HCT116 (cell line): ENCODE measurements around the gene CATSPERZ. TPM values are rescaled to one million over a fixed set of nuclear protein-coding genes. Genes with fewer than 3 reads are reported as not detected.

Experiments used
- ATAC-seq: fragments of 200-7000 bp; cut with Tn5 transposase; 2 replicates; pipeline ENCODE4 v1.9.1; 2020; ENCODE audit warnings: mild to moderate bottlenecking, moderate library complexity
- BruUV-seq: library from RNA; stranded (reverse); fragments of 400-500 nt; replicated peaks from 2 replicates; lab custom pipeline; 2021; lab: Mats Ljungman, UMichigan
- CTCF ChIA-PET: fragments of 300-600 bp; sonication (Branson Sonifier 250); formaldehyde crosslinking; loops from one replicate; lab custom pipeline; 2021; ENCODE audit warnings: antibody characterized with exemption; lab: Charles Lee
- POLR2A ChIA-PET: fragments of 300-600, 350-600 bp; sonication (Branson Sonifier 250); formaldehyde crosslinking; loops from one replicate; lab custom pipeline; 2021; ENCODE audit warnings: antibody characterized with exemption; lab: Charles Lee
- RAD21 ChIA-PET, 2 experiments: fragments of 300-600 bp; sonication (Branson Sonifier 250); formaldehyde crosslinking; loops; one replicate each; lab custom pipeline; 2023; ENCODE audit warnings: low total read pairs in 2 of 2; ENCODE audit not compliant: uncharacterized antibody in 2 of 2, unreplicated experiment in 2 of 2, low non-redundant PET in 1 of 2; lab: Charles Lee
- DNase-seq: peaks from one replicate; pipeline ENCODE4 v3.0.0-alpha.2; 2010; ENCODE audit warnings: low read depth, low spot score
- H2AFZ ChIP-seq: fragments of 200-600 bp; shearing (Covaris generic), sonication (generic); 2 replicates; pipeline ENCODE4 v1.6.1; 2017; ENCODE audit warnings: low read depth, mixed run types, mixed read lengths, antibody characterized with exemption, low read length; ENCODE audit not compliant: poor library complexity, severe bottlenecking
- H3K27ac ChIP-seq: 2 replicates; pipeline ENCODE4 v1.5.1; 2012; ENCODE audit warnings: low read depth, low read length
- H3K27me3 ChIP-seq: fragments of 200-600 bp; sonication (generic); 2 replicates; pipeline ENCODE4 v1.6.1; 2016; ENCODE audit warnings: mixed run types, low read length, mixed read lengths; ENCODE audit not compliant: insufficient read depth
- H3K36me3 ChIP-seq, 2 experiments: fragments of 200-500 bp in 1 of 2; fragments of 200-600 bp in 1 of 2; sonication (Bioruptor generic) in 1 of 2; sonication (generic) in 1 of 2; 2 replicates each; pipeline versions ENCODE4 v1.5.1 to v1.6.1; 2014 to 2016; ENCODE audit warnings: low read length in 2 of 2, inconsistent platforms in 1 of 2, mixed read lengths in 1 of 2, mixed run types in 1 of 2; ENCODE audit not compliant: insufficient read depth in 2 of 2, control insufficient read depth in 1 of 2
- H3K4me1 ChIP-seq, 2 experiments: fragments of 200-600 bp in 1 of 2; sonication (generic) in 1 of 2; 2 replicates each; pipeline versions ENCODE4 v1.5.1 to v1.6.1; 2012 to 2017; ENCODE audit warnings: low read length in 2 of 2, inconsistent platforms in 1 of 2, mild to moderate bottlenecking in 1 of 2, mixed read lengths in 1 of 2, mixed run types in 1 of 2, moderate library complexity in 1 of 2; ENCODE audit not compliant: insufficient read depth in 2 of 2, control insufficient read depth in 1 of 2
- H3K4me2 ChIP-seq: fragments of 200-600 bp; sonication (generic); 2 replicates; pipeline ENCODE4 v1.6.1; 2017; ENCODE audit warnings: mixed run types, low read length, mixed read lengths
- H3K4me3 ChIP-seq, 2 experiments: fragments of 200-600 bp in 1 of 2; sonication (generic) in 1 of 2; replicated peaks in 1 of 2; 2 replicates each; pipeline ENCODE4 v1.5.1; 2011 to 2016; ENCODE audit warnings: low read length in 2 of 2, control low read depth in 1 of 2, low read depth in 1 of 2, mild to moderate bottlenecking in 1 of 2, mixed read lengths in 1 of 2, mixed run types in 1 of 2
- H3K79me2 ChIP-seq: fragments of 200-600 bp; sonication (generic); 2 replicates; pipeline ENCODE4 v1.6.1; 2017; ENCODE audit warnings: mild to moderate bottlenecking, mixed run types, low read length, moderate library complexity, mixed read lengths; ENCODE audit not compliant: insufficient read depth
- H3K9ac ChIP-seq: fragments of 200-600 bp; sonication (generic); 2 replicates; pipeline ENCODE4 v1.6.1; 2016; ENCODE audit warnings: low read length, mixed read lengths
- H3K9me2 ChIP-seq: fragments of 200-600 bp; sonication (generic), shearing (Covaris generic); 2 replicates; pipeline ENCODE4 v1.6.1; 2017; ENCODE audit warnings: mixed run types, mild to moderate bottlenecking, moderate library complexity; ENCODE audit not compliant: insufficient read depth
- H3K9me3 ChIP-seq, 2 experiments: fragments of 200-500 bp in 1 of 2; fragments of 200-600 bp in 1 of 2; sonication (Bioruptor generic) in 1 of 2; sonication (generic) in 1 of 2; 2 replicates each; pipeline ENCODE4 v1.6.1; 2014 to 2017; ENCODE audit warnings: low read length in 2 of 2, mixed read lengths in 2 of 2, inconsistent platforms in 1 of 2, low read depth in 1 of 2, mild to moderate bottlenecking in 1 of 2, mixed run types in 1 of 2, moderate library complexity in 1 of 2; ENCODE audit not compliant: control insufficient read depth in 1 of 2, insufficient read depth in 1 of 2
- H4K20me1 ChIP-seq: fragments of 200-600 bp; sonication (generic), shearing (Covaris generic); 2 replicates; pipeline ENCODE4 v1.6.1; 2017; ENCODE audit warnings: mixed run types, mild to moderate bottlenecking, moderate library complexity; ENCODE audit not compliant: insufficient read depth
- CEBPB ChIP-seq: IDR thresholded peaks from 2 replicates; pipeline ENCODE4 v1.6.1; 2012; ENCODE audit warnings: low read depth
- EZH2 ChIP-seq: fragments of 200-600 bp; sonication (generic); IDR thresholded peaks from 2 replicates; pipeline ENCODE4 v1.6.1; 2017; ENCODE audit warnings: antibody characterized with exemption, mixed run types
- FOSL1 ChIP-seq: IDR thresholded peaks from 2 replicates; pipeline ENCODE4 v1.6.1; 2012; ENCODE audit warnings: low read depth
- POLR2A ChIP-seq: IDR thresholded peaks from 2 replicates; pipeline ENCODE4 v1.7.0; 2011; ENCODE audit warnings: borderline replicate concordance; ENCODE audit not compliant: insufficient read depth, insufficient read length; ENCODE audit errors: extremely low read depth
- POLR2AphosphoS5 ChIP-seq: IDR thresholded peaks from 2 replicates; pipeline ENCODE4 v1.6.1; 2011; ENCODE audit warnings: mild to moderate bottlenecking, low read depth, low read length, moderate library complexity
- SP1 ChIP-seq: IDR thresholded peaks from 2 replicates; pipeline ENCODE4 v1.6.1; 2012; ENCODE audit warnings: low read depth
- TCF7L2 ChIP-seq: IDR thresholded peaks from 2 replicates; pipeline ENCODE4 v1.7.0; 2011; ENCODE audit warnings: borderline replicate concordance, inconsistent platforms; ENCODE audit not compliant: insufficient read depth, insufficient read length; ENCODE audit errors: extremely low read depth
- YY1 ChIP-seq: IDR thresholded peaks from 2 replicates; pipeline ENCODE4 v1.6.1; 2011; ENCODE audit warnings: low read length, low read depth, moderate library complexity, mild to moderate bottlenecking; ENCODE audit not compliant: insufficient replicate concordance; ENCODE audit errors: extremely low read depth
- ZFX ChIP-seq: fragments of 450-650 bp; IDR thresholded peaks from 2 replicates; pipeline ENCODE4 v1.6.1; 2017
- intact Hi-C: fragments of 100-400 bp; cut with micrococcal nuclease; formaldehyde crosslinking; loops from 2 replicates; pipeline ENCODE4 v1.10.0; 2022
- total RNA-seq: library from RNA; stranded (reverse); gene quantifications from one replicate; pipeline ENCODE4 v1.2.1, GENCODE V29; 2021; ENCODE audit not compliant: unreplicated experiment
- TF ChIP-seq, protein P1 (sequence below): IDR thresholded peaks from 2 replicates; pipeline ENCODE4 v1.6.1; 2011; ENCODE audit warnings: mild to moderate bottlenecking, low read length, moderate library complexity; ENCODE audit not compliant: insufficient replicate concordance; ENCODE audit errors: extremely low read depth

Gene CATSPERZ
- total RNA-seq, 1 experiment from 2014 or later: 1.7 TPM

DNA sequence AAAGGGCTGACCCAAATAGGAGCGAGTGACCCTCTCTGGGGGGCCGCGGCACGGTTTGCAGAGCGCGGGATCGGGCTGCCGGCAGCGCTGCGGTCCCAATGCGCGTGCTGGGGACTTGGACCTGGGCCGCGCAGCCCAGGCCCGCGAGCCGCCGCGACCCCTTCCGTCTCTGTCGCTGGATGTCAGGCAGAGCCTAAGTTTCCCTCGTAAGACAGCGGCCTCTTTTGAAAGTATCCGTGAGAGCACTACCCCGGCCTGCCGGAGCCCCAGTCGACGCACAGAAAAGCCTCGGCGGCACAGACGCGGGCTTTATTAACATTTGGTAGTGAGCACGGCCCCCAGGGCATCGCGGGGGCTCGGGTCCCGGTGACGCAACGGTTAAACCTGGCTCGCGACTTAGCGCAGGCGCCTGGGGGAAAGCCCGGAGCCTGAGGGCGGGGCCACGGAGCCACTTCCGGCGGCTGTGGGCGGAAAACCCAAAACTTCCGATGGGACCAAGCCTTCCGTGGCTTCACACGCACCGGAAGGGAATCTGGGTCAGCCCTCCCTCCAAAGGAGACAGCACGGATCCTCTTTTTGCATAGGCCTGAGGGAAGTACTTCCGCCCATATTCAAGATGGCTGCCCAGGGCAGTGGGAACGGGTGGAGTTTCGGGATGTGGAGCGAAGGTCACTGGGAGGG lies 30.5 kb upstream of the CATSPERZ start:
- Histone ChIP-seq H4K20me1 (no peaks in the 10 kb centered on the region), H3K9ac (peak overlapping the region; percentile 80), H3K4me3 (peak overlapping the region; percentile 72 to 98), H3K9me3 (no peaks in the 10 kb centered on the region), H3K79me2 (peaks cover 8% of the 10 kb centered on the region; the same call in 1 of the 2 replicates), H3K4me1 (peaks cover 18 to 31% of the 10 kb centered on the region in 2 experiments; a peak in 3 of 4 replicates), H2AFZ (no peak overlapping the region), H3K36me3 (0 out of 4 replicates have a peak, but pooled peaks cover 2 to 9% of the 10 kb centered on the region in 2 experiments), H3K4me2 (peak overlapping the region; percentile 91), H3K9me2 (no peaks in the 10 kb centered on the region), H3K27me3 (no peaks in the 10 kb centered on the region), H3K27ac (peak overlapping the region; percentile 95)
- peak; percentile 83 for ATAC-seq
- intact Hi-C loops: loop anchor here (1.0 to 2.0 kb wide), 2 partner anchors 32 to 65 kb away; no protein-coding TSS in a partner anchor
- peak; percentile 34; the same call in 1 of the 2 replicates for TF ChIP-seq ZFX
- TF ChIP-seq YY1: peak; percentile 99
- no peak for TF ChIP-seq FOSL1
- no peak for TF ChIP-seq EZH2
- TF ChIP-seq, protein P1, sequence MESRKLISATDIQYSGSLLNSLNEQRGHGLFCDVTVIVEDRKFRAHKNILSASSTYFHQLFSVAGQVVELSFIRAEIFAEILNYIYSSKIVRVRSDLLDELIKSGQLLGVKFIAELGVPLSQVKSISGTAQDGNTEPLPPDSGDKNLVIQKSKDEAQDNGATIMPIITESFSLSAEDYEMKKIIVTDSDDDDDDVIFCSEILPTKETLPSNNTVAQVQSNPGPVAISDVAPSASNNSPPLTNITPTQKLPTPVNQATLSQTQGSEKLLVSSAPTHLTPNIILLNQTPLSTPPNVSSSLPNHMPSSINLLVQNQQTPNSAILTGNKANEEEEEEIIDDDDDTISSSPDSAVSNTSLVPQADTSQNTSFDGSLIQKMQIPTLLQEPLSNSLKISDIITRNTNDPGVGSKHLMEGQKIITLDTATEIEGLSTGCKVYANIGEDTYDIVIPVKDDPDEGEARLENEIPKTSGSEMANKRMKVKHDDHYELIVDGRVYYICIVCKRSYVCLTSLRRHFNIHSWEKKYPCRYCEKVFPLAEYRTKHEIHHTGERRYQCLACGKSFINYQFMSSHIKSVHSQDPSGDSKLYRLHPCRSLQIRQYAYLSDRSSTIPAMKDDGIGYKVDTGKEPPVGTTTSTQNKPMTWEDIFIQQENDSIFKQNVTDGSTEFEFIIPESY: peak; percentile 65
- peak; percentile 14 for TF ChIP-seq POLR2A
- TF ChIP-seq CEBPB: no peak
- no peak for TF ChIP-seq SP1
- TF ChIP-seq TCF7L2: peak; percentile 35
- TF ChIP-seq POLR2AphosphoS5: peak; percentile 87
- peak; percentile 99 for DNase-seq
- ChIA-PET RAD21 (interaction anchor here in 1 of 2 experiments (0.8 kb wide), 1 partner anchor 43 kb away, joined by 3 read pairs; no protein-coding TSS in a partner anchor), POLR2A (interaction anchor here (0.8 to 3.9 kb wide), 18 partner anchors 12 to 103 kb away, joined by 3 to 29 read pairs (median 4); partner anchors contain the start of genes BAD, ESRRA, FKBP2 and GPR137), CTCF (interaction anchor here (0.7 to 2.5 kb wide), 10 partner anchors 18 to 87 kb away, joined by 3 to 11 read pairs (median 4); partner anchors contain the start of genes PRDX5 and TRMT112)
- BruUV-seq: TSS peak; percentile 65
